Left ventricle myocardium inferior (tissue), 1 donor: ENCODE results near the gene SDHAF2. TPM values are rescaled to one million over a fixed set of nuclear protein-coding genes. Genes with fewer than 3 reads are reported as not detected.
A peak's percentile ranks its signal among the peaks of the same experiment; 100 is the strongest.

Experiments
- DNase-seq: peaks from one replicate; pipeline ENCODE4 v3.0.0-alpha.2; 2020
- H3K27ac ChIP-seq: fragments of 200-600 bp; replicated peaks from 2 replicates; pipeline ENCODE4 v1.8.0; 2021
- H3K27me3 ChIP-seq: fragments of 200-600 bp; 2 replicates; pipeline ENCODE4 v1.8.0; 2021; ENCODE audit warnings: low read depth
- H3K36me3 ChIP-seq: fragments of 200-600 bp; 2 replicates; pipeline ENCODE4 v1.8.0; 2021
- H3K4me1 ChIP-seq: fragments of 200-600 bp; 2 replicates; pipeline ENCODE4 v1.8.0; 2021
- H3K4me3 ChIP-seq: fragments of 200-600 bp; 2 replicates; pipeline ENCODE4 v1.8.0; 2021; ENCODE audit warnings: mild to moderate bottlenecking, moderate library complexity
- H3K9me3 ChIP-seq: fragments of 200-600 bp; replicated peaks from 2 replicates; pipeline ENCODE4 v1.8.0; 2021
- intact Hi-C: fragments of 100-400 bp; cut with micrococcal nuclease; formaldehyde crosslinking; loops from one replicate; pipeline ENCODE4 v1.11.0; 2022
- total RNA-seq: library from RNA; stranded (reverse); fragmentation: NEBNext Ultra II Directional; extraction: Animal tissue kit (Norgen Biotek cat#: 25700); gene quantifications from one replicate; pipeline ENCODE4 v1.2.1, GENCODE V29; 2021
- TF ChIP-seq, protein P1 (sequence below): fragments of 200-600 bp; IDR thresholded peaks from 2 replicates; pipeline ENCODE4 v1.8.0; 2021; ENCODE audit warnings: antibody characterized with exemption, mild to moderate bottlenecking, borderline replicate concordance
- donor health status: DM: no; HTN: yes; CAD: no; lungs with severe emphysema.

SDHAF2 gene
- total RNA-seq, 1 donor from 2014 or later, result 38.1 TPM

DNA sequence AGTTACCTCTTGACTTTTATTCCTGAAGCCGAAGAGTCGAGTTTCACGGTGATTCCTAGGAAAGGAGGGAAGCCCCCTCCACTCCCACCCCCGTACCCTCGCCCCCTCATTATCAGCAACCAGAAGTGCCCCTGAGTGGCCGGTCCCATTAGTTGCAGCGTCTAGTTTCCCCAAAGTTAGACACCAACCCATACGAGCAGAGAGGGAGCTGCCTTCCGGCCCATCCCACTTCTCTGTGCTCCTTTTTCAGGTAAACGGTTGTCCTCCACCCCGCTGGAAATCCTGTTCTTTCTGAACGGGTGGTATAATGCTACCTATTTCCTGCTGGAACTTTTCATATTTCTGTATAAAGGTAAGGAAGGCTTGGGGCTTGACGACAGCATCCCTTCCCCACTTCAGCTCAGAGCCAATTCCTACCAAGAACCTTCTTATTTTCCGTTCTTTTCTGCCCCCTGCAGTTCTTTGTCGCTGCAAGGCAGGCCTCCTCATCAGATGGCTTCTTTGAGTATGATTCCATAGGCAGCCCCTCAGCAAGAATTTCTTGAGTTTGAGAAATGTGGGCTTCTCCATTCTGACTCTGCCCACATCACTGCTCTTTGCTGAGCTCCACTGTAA, 36.8 kb upstream of the SDHAF2 start:
- intact Hi-C loops, result no loop called here

DNA sequence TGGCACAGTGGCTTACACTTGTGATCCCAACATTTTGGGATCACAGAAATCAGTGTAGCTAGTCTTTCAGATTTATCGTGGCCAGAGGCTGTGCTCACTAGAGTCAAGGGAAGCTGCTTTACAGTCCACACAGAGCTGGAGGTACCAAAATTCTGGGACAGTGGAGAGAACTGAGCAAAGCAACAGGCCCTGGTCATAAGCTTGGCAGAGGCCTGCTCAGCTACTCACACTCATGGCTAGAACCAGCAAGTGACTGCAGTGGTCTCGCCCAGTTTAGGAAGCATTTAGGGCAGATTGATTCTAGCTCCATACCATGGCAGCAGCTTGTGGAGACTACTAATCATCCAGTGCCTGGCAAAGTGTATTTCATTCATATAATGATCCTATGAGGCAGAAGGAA, 28.8 kb upstream of the SDHAF2 start:
- TF ChIP-seq, protein P1, sequence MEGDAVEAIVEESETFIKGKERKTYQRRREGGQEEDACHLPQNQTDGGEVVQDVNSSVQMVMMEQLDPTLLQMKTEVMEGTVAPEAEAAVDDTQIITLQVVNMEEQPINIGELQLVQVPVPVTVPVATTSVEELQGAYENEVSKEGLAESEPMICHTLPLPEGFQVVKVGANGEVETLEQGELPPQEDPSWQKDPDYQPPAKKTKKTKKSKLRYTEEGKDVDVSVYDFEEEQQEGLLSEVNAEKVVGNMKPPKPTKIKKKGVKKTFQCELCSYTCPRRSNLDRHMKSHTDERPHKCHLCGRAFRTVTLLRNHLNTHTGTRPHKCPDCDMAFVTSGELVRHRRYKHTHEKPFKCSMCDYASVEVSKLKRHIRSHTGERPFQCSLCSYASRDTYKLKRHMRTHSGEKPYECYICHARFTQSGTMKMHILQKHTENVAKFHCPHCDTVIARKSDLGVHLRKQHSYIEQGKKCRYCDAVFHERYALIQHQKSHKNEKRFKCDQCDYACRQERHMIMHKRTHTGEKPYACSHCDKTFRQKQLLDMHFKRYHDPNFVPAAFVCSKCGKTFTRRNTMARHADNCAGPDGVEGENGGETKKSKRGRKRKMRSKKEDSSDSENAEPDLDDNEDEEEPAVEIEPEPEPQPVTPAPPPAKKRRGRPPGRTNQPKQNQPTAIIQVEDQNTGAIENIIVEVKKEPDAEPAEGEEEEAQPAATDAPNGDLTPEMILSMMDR, result no peak
- no peak for DNase-seq
- no peaks in the 10 kb centered on the region for H3K9me3 ChIP-seq
- intact Hi-C loops, result no loop called here
- no peak overlapping the region for H3K4me3 ChIP-seq
- H3K36me3 ChIP-seq, result peaks cover 60% of the 10 kb centered on the region
- no peaks in the 10 kb centered on the region for H3K4me1 ChIP-seq
- no peaks in the 10 kb centered on the region for H3K27me3 ChIP-seq
- no peak overlapping the region for H3K27ac ChIP-seq

More for the DNA sequence above, 36.8 kb upstream of the SDHAF2 start:
- H3K36me3 ChIP-seq, result peaks cover 32% of the 10 kb centered on the region
- TF ChIP-seq, protein P1, result no peak
- H3K4me3 ChIP-seq, result peak overlapping the region; percentile 88
- H3K4me1 ChIP-seq, result peaks cover 24% of the 10 kb centered on the region
- DNase-seq, result no peak
- H3K27me3 ChIP-seq, result no peaks in the 10 kb centered on the region
- H3K9me3 ChIP-seq, result no peaks in the 10 kb centered on the region
- H3K27ac ChIP-seq, result peak overlapping the region; percentile 89

DNA sequence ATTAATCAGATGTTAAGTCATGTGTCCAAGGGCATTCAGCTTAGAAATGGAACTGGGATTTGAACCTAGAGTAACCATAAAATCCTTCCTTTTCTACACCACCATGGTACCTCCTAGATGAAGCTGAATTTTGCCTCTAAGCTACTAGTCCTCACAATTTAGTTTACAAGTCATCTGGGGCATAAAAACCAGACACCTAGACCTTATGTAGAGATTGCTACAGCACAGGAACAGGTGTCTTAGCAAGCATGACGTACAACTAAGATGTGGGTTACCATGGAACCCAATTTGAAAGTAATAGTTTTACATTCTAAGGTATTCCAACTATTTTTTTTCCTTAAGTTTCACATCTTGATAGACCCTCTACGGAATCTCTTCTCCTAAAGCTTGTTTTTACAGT, 28.4 kb upstream of the SDHAF2 start:
- no peak for DNase-seq
- peaks cover 60% of the 10 kb centered on the region for H3K36me3 ChIP-seq
- TF ChIP-seq, protein P1, result no peak
- H3K9me3 ChIP-seq, result no peaks in the 10 kb centered on the region
- no peak overlapping the region for H3K27ac ChIP-seq
- no peaks in the 10 kb centered on the region for H3K27me3 ChIP-seq
- H3K4me3 ChIP-seq, result no peak overlapping the region
- no peaks in the 10 kb centered on the region for H3K4me1 ChIP-seq
- intact Hi-C loops, result no loop called here

DNA sequence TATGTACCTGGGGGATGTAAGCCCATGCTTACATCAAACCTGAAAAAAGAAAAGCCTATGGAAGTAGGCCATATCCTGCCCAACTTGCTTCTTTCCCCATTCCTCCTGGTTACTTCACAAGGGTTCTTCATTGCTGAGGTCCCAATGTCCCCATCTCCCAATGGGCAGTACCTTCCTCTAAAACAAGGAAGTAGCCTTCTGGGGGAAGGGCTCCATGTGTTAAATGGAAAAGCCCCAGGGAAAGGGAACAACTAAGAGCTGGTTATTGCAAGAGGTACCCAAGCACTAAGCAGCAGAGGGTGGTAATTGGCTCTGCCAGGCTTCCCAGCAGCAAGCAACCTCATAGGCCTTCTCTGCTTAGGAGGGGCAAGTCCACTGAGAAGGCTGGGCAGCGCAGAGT, 26.3 kb upstream of the SDHAF2 start:
- Histone ChIP-seq H3K27ac (no peak overlapping the region), H3K36me3 (peaks cover 68% of the 10 kb centered on the region)
- intact Hi-C loops, result no loop called here

DNA sequence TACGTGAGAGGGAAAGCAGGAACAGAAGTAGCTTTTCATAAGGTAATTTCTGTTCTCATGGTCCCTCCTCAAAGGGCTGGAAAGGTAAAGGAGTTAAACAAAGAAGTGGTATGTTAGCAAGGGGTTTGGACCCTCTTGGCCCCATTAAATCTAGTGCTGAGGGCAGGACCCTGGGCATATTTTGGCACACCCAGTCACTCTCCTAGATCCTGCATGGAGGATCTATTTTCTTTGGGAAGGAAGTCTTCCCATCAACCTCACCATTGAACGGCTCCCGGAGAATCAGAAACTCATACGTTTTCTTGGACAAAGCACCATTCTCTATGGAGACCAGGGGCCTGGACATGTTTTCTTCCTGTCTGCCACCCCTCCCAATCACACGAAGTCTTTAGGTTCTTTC, 25.8 kb upstream of the SDHAF2 start:
- Histone ChIP-seq H3K9me3 (no peaks in the 10 kb centered on the region), H3K27ac (no peak overlapping the region), H3K4me3 (no peak overlapping the region), H3K27me3 (no peaks in the 10 kb centered on the region), H3K36me3 (peaks cover 68% of the 10 kb centered on the region), H3K4me1 (no peaks in the 10 kb centered on the region)
- no peak for DNase-seq
- TF ChIP-seq, protein P1, result no peak
- intact Hi-C loops, result no loop called here

More for the DNA sequence above, 26.3 kb upstream of the SDHAF2 start:
- no peaks in the 10 kb centered on the region for H3K27me3 ChIP-seq
- DNase-seq, result no peak
- no peaks in the 10 kb centered on the region for H3K4me1 ChIP-seq
- no peak overlapping the region for H3K4me3 ChIP-seq
- H3K9me3 ChIP-seq, result no peaks in the 10 kb centered on the region
- TF ChIP-seq, protein P1, result no peak

DNA sequence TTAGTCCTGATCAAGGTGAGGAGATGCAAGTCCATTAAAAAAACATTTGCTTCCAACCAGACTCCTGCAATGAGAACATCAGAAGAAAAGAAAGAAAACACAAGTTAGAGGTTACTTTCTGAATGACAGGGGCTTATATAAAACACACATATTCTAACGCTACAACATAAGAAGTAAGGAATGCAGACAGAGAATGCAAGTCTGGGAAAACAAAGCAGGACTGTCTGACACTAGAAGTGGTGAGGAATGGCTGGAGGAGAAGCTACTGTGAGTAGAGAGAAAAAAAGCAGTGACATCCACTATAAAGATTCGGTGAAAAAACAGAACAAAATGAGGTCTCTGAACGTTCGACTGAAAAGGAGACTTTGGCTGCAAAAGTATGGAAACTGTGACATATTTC, 25.3 kb upstream of the SDHAF2 start:
- peaks cover 73% of the 10 kb centered on the region for H3K36me3 ChIP-seq
- no peak overlapping the region for H3K4me3 ChIP-seq
- H3K27me3 ChIP-seq, result no peaks in the 10 kb centered on the region
- no peaks in the 10 kb centered on the region for H3K4me1 ChIP-seq
- H3K27ac ChIP-seq, result no peak overlapping the region
- H3K9me3 ChIP-seq, result no peaks in the 10 kb centered on the region
- DNase-seq, result no peak
- TF ChIP-seq, protein P1, result no peak
- intact Hi-C loops, result no loop called here
